Activated gamma-delta T cell treated with anti-CD3 and anti-CD28 coated beads, Interleukin-2, amount 50 U/mL, for 16 hours (primary cell): Measurements from ENCODE around the gene SLC2A8.

Experiments used
- DNase-seq: peaks from one replicate; pipeline ENCODE4 v3.0.0-alpha.2; 2020; ENCODE audit warnings: low read depth

SLC2A8 gene

DNA sequence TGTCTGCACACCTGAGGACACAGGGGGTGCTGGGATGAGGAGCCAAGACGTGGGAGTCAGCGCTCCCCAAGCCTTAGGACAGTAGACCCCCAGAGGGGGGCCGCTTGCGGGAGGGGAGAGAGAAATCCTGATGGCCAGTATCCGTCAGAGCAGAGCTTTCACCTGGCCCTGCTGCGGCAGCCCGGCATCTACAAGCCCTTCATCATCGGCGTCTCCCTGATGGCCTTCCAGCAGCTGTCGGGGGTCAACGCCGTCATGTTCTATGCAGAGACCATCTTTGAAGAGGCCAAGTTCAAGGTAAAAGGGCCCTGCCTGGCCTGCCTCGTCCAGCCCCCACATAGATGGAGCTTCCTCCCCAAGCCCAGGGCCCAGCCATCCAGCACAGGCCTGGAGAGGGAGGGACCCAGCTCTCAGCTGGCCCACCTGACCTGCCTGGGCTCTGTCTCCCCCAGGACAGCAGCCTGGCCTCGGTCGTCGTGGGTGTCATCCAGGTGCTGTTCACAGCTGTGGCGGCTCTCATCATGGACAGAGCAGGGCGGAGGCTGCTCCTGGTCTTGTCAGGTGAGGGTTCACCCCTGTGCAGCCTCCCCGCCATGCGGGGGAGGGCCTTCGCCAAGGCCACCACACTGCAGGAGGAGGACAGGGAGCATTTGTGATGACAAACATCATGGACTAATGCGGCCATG, 6.7 kb downstream of the SLC2A8 start:
- no peak for DNase-seq

- no peak for DNase-seq
These were observed 7.7 kb downstream of the SLC2A8 start for GRCh38 chr9:127404631-127405030.

GRCh38 chr9:127405344-127406125, 8.6 kb downstream of the SLC2A8 start:
- DNase-seq, result no peak

- no peak for DNase-seq
These were observed 10.0 kb downstream of the SLC2A8 start for GRCh38 chr9:127406799-127407491.

- no peak for DNase-seq
These were observed 10.5 kb downstream of the SLC2A8 start for GRCh38 chr9:127407492-127407843.

- DNase-seq, result no peak
These were observed 14.2 kb downstream of the SLC2A8 start for GRCh38 chr9:127411122-127411521.

DNA sequence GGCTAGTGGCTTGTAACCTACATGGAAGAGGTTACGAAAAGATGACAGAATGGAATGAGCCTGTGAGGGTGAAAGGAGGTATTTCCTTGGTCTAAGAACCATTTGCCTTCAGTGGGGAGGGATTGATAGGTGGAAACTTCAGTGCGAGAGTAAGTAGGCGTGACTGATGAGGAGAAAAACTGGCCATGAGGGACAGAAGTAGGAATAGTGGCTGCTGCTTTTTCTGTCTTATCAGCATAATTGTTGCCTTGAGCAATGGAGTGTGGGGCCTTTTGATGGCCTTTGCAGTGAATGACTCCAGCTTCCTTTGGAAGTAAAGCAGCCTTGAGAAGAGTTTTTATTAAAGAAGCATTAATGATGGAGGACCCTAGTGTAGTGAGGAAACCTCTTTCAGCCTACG, 18.2 kb downstream of the SLC2A8 start:
- no peak for DNase-seq

- DNase-seq, result no peak
These were observed 18.7 kb downstream of the SLC2A8 start for GRCh38 chr9:127415657-127416056.

DNA sequence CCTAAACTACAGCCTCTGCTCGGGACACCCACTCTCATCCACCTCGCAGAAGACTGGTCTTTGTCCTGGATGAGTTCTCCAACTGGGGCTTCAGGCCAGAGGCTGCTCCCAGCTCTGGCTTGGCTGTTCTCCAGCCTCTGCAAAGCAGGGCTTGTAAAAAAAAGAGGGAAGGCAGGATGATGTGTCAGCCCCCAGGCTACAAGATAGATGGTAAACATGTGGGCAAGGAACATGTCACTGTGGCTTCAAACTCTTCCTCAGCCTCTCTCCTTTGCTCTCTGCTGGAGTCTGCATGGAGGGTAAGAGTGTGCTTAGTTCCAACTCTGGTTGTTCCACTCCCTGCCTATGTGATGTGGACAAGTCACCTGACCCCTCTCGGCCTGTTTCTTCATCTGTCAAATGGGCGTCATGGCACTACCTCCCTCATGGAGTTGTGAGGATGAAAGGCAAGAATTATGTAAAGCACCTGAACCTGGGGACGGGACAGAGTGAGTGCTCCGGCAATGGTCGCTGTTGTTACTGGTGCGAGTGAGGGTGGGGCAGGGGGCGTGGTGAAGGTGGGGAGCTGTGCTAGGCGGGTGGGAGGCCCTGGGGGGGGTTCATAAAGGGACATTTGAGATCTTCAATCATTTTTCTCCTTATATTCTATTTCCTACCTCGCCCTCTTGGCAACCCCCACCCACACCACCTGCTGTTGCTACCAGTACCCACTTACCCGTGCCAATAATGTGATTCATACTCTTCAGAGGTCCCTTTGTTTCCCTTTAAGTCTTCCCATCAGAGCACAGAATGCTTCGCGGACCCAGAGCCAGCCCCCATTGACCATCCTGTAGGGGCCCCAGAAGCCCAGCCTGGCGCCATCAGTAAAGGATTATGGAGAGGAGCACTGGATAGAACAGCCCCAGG, 20.4 kb downstream of the SLC2A8 start:
- DNase-seq, result no peak

DNA sequence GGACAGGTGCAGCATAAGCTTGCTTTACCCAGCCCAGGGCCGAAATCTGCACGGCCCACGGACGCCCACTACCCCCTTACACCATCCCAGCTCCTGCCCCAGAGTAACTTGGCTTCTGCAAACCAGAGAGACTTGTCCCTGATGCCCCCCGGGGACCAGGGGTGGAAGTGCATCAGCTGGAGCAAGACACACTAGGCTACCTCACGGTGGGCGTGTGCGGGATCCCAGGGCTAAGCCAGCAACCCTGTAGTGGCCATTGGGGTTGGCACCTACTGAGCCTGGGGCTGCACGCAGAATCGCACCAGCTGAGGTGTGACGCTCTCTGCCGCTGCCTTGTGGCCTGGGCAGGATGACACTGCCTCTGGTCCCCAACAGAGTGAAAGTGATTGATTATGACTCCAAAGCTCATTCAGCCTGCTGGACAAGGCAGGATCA, 21.1 kb downstream of the SLC2A8 start:
- DNase-seq, result no peak

GRCh38 chr9:127419348-127419747, 22.4 kb downstream of the SLC2A8 start:
- DNase-seq, result no peak

DNA sequence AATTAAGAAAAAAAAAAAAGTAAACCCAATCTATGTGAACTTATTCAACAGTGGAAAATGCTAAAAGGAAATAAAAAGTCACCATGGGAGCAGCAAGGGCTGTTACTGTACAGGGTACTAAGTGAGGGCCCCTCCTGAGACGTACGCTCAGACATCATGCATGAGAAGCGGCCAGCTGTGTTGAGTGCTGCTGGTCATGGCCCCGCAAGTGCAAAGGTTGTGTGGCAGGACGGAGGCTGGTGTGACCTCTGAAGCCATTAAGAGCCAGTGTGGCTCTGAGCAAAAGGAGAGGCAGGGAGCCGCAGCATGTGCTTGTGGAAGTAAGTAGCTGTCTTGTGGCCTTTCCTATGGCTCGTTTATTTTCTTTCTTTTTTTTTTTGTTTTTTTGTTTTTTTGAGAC, 24.1 kb downstream of the SLC2A8 start:
- DNase-seq, result no peak

- no peak for DNase-seq
These were observed 25.3 kb downstream of the SLC2A8 start for GRCh38 chr9:127422133-127422782.

- no peak for DNase-seq
These were observed 25.8 kb downstream of the SLC2A8 start for GRCh38 chr9:127422787-127423186.

DNA sequence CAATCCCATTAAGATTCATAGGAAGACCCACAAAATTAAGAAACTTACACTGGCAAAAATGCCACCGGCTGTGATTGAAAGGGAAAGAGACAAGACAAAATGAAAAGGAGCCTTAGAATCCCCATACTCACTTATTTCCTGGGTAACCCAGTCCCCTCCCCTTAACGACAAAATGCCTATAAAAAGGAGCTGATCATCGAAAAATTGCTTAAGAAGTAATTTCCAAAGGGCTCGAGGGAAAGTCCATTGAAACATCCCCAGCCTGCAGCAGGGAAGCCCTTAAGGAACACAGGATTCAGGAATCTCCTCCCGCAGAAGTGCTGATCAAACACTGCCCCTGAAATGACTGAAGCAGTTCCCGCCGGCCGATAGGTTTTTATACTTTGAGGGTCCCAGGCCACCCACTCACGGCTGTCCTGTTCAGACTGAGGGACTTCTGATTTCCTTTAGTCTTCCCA, 26.5 kb downstream of the SLC2A8 start:
- no peak for DNase-seq

DNA sequence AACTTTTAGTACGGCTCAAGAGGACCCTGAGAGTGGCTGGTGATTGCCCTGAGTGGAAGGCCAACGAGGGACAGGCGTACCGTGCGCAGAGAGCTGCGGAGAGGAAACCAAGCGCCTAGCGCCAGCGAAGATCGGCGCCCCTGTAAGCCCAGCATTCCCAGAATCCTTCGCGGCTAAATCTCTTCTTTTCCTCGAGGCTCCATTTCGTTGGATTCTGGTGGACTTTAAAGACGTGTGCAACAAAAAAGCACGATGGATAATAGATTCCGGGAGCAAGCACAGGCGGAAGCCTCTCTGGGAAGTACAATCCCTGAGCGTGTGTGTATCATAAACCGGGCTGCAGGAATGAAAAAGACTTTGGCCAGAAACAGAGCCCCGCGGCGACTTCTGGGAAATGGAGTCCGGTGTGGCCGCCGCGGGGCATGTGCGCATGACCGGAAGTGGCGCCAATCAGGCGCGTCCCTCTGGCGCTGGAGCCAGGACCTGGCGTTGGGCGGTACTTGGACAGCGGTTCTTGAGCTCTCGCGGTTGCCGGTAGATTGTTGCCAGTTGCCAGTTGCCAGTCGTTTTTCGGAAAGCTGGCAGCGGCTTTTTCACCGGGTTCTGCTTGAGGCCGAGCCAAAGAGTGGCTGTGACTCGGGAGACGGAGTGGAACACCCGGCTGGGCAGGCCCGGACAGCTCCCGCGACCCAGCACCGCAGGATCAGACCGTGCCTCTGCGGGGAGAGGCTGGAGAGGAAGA, 27.1 kb downstream of the SLC2A8 start, which contains the start of gene ZNF79:
Gene ZNF79 (plus strand): TSS at position 449 of the 742 bp plus-strand sequence. CDS start 406 bp downstream, outside the sequence.
- DNase-seq, result peak; percentile 87

DNA sequence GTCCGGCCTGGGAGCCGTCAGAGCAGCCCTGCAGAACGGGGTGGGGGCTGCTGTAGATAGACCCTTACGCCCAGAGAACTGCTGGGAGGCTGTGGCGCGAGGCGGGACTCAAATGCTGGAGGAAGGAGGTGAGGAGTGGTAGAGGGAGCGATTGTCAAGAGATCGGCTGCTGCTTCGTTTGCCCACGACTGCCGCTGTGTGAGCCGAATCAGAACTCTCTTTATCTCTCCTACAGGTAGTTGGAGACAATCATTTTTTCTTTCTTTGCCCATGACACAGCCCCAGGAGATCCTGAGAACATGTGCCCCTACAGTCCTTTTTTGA, 27.7 kb downstream of the SLC2A8 start:
- DNase-seq, result no peak

- DNase-seq, result no peak
These were observed 29.8 kb downstream of the SLC2A8 start for GRCh38 chr9:127426756-127427155.

- DNase-seq, result no peak
These were observed 31.4 kb downstream of the SLC2A8 start for GRCh38 chr9:127428348-127428747.

GRCh38 chr9:127430415-127430814, 33.4 kb downstream of the SLC2A8 start:
- no peak for DNase-seq
